Neural progenitor cell (in vitro differentiated cells): ENCODE measurements around the gene C2orf78. TPM values are rescaled to one million over a fixed set of nuclear protein-coding genes. Genes with fewer than 3 reads are reported as not detected.

ENCODE experiments used
- DNase-seq: peaks from one replicate; pipeline ENCODE4 v3.0.0-alpha.2; 2016; ENCODE audit warnings: low spot score
- H2AFZ ChIP-seq: fragments of 200-600 bp; sonication (generic); replicated peaks from 2 replicates; pipeline ENCODE4 v1.6.1; 2016; ENCODE audit warnings: antibody characterized with exemption
- H3F3A ChIP-seq: fragments of 200-600 bp; sonication (generic); 2 replicates; pipeline ENCODE4 v1.6.1; 2016; ENCODE audit warnings: antibody characterized with exemption, low read depth
- H3K27ac ChIP-seq: fragments of 200-600 bp; sonication (generic); 2 replicates; pipeline ENCODE4 v1.5.1; 2016; ENCODE audit warnings: mild to moderate bottlenecking
- H3K27me3 ChIP-seq: fragments of 200-600 bp; sonication (generic); 2 replicates; pipeline ENCODE4 v1.6.1; 2016; ENCODE audit warnings: mild to moderate bottlenecking, moderate library complexity
- H3K36me3 ChIP-seq: fragments of 200-600 bp; sonication (generic); 2 replicates; pipeline ENCODE4 v1.5.1; 2016
- H3K4me1 ChIP-seq: fragments of 200-600 bp; sonication (generic); 2 replicates; pipeline ENCODE4 v1.6.1; 2016; ENCODE audit warnings: mixed run types
- H3K4me2 ChIP-seq: fragments of 200-600 bp; sonication (generic); 2 replicates; pipeline ENCODE4 v1.6.1; 2016
- H3K4me3 ChIP-seq: fragments of 200-600 bp; sonication (generic); 2 replicates; pipeline ENCODE4 v1.5.1; 2016
- H3K79me2 ChIP-seq: fragments of 200-600 bp; sonication (generic); 2 replicates; pipeline ENCODE4 v1.6.1; 2016; ENCODE audit warnings: low read depth
- H3K9ac ChIP-seq: fragments of 200-600 bp; sonication (generic); 2 replicates; pipeline ENCODE4 v1.6.1; 2016
- H3K9me3 ChIP-seq: fragments of 200-600 bp; sonication (generic); 2 replicates; pipeline ENCODE4 v1.5.1; 2016; ENCODE audit warnings: low read depth
- H4K20me1 ChIP-seq: fragments of 200-600 bp; sonication (generic); 2 replicates; pipeline ENCODE4 v1.6.1; 2016; ENCODE audit warnings: low read depth
- H3K27ac Mint-ChIP-seq: 3 replicates; pipeline ENCODE4 v1.8.0; 2021; ENCODE audit warnings: mixed read lengths
- H3K27me3 Mint-ChIP-seq: 2 replicates; pipeline ENCODE4 v1.8.0; 2022; ENCODE audit warnings: low read depth, mild to moderate bottlenecking, inconsistent platforms, moderate library complexity, mixed read lengths; ENCODE audit not compliant: insufficient read depth
- H3K36me3 Mint-ChIP-seq: 3 replicates; pipeline ENCODE4 v1.8.0; 2021; ENCODE audit warnings: mixed read lengths
- H3K4me1 Mint-ChIP-seq: 3 replicates; pipeline ENCODE4 v1.8.0; 2021; ENCODE audit warnings: mixed read lengths
- H3K4me3 Mint-ChIP-seq: 3 replicates; pipeline ENCODE4 v1.8.0; 2021; ENCODE audit warnings: mild to moderate bottlenecking, moderate library complexity, mixed read lengths
- H3K9me3 Mint-ChIP-seq: 3 replicates; pipeline ENCODE4 v1.8.0; 2020; ENCODE audit warnings: mixed read lengths
- EZH2 ChIP-seq: fragments of 200-600 bp; sonication (generic); IDR thresholded peaks from 2 replicates; pipeline ENCODE4 v1.6.1; 2017; ENCODE audit warnings: antibody characterized with exemption, mild to moderate bottlenecking, moderate library complexity
- EZH2phosphoT487 ChIP-seq: fragments of 200-600 bp; sonication (generic); IDR thresholded peaks from 2 replicates; pipeline ENCODE4 v1.6.1; 2017; ENCODE audit warnings: antibody characterized with exemption
- total RNA-seq: library from RNA; depleted of rRNA; stranded (reverse); fragments of >200 nt; gene quantifications from 2 replicates; pipeline ENCODE4 v1.2.3, GENCODE V29; 2015; ENCODE audit warnings: low replicate concordance
- TF ChIP-seq, protein P1 (sequence below): fragments of 200-600 bp; sonication (generic); IDR thresholded peaks from 2 replicates; pipeline ENCODE4 v1.5.1; 2017; ENCODE audit warnings: antibody characterized with exemption, mild to moderate bottlenecking

The C2orf78 gene
- total RNA-seq, 1 donor from 2014 or later = 0.21 TPM

DNA sequence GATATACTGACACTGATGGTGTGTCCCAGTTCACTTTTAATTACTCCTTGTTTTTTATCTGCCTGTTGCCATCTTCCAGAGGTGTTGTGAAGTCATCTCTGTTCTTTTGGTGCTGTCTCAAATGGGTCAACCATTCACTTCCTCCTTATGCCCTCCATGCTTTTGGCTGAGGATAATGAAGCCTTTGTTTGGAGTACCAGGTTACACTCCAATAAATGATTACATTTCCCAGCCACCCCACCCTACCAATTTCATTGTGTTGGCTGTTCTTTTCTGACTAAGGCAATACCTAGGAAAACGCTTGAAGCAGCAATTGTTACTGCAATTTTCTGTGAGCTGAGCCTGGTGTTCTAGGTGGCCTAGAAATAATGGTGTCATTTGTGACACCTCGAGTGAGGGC is 79.0 kb downstream of the C2orf78 start:
- Histone ChIP-seq H3K9ac (no peak overlapping the region), H4K20me1 (no peaks in the 10 kb centered on the region), H2AFZ (no peak overlapping the region), H3K4me3 (no peak overlapping the region), H3F3A (no peaks in the 10 kb centered on the region), H3K4me2 (no peak overlapping the region), H3K36me3 (peaks cover 12% of the 10 kb centered on the region), H3K4me1 (no peaks in the 10 kb centered on the region), H3K79me2 (no peaks in the 10 kb centered on the region), H3K27ac (no peak overlapping the region), H3K27me3 (no peaks in the 10 kb centered on the region), H3K9me3 (no peaks in the 10 kb centered on the region)
- Mint-ChIP-seq H3K27ac (no peak overlapping the region), H3K4me3 (no peak overlapping the region), H3K9me3 (no peaks in the 10 kb centered on the region), H3K4me1 (no peaks in the 10 kb centered on the region), H3K36me3 (peaks cover 23% of the 10 kb centered on the region), H3K27me3 (peaks cover 3% of the 10 kb centered on the region)
- no peak for DNase-seq
- TF ChIP-seq EZH2 (no peak), EZH2phosphoT487 (no peak)
- TF ChIP-seq, protein P1, sequence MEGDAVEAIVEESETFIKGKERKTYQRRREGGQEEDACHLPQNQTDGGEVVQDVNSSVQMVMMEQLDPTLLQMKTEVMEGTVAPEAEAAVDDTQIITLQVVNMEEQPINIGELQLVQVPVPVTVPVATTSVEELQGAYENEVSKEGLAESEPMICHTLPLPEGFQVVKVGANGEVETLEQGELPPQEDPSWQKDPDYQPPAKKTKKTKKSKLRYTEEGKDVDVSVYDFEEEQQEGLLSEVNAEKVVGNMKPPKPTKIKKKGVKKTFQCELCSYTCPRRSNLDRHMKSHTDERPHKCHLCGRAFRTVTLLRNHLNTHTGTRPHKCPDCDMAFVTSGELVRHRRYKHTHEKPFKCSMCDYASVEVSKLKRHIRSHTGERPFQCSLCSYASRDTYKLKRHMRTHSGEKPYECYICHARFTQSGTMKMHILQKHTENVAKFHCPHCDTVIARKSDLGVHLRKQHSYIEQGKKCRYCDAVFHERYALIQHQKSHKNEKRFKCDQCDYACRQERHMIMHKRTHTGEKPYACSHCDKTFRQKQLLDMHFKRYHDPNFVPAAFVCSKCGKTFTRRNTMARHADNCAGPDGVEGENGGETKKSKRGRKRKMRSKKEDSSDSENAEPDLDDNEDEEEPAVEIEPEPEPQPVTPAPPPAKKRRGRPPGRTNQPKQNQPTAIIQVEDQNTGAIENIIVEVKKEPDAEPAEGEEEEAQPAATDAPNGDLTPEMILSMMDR = no peak

Other genes with a start within 250 kb of the C2orf78 start
- not detected in 2 replicates for gene NAT8, start 141.8 kb upstream of the C2orf78 start, total RNA-seq
- gene TPRKB, start 46.8 kb upstream of the C2orf78 start, total RNA-seq = 96.8 and 157 TPM in 2 replicates
- gene DUSP11, start 4.1 kb upstream of the C2orf78 start, total RNA-seq = 29.5 and 43.5 TPM in 2 replicates
- 34.0 and 77.3 TPM in 2 replicates for gene STAMBP, start 44.8 kb downstream of the C2orf78 start, total RNA-seq
- 0.19 and 0.32 TPM in 2 replicates for gene ACTG2, start 108.8 kb downstream of the C2orf78 start, total RNA-seq
- gene DGUOK, start 142.7 kb downstream of the C2orf78 start, total RNA-seq = 79.0 and 85.5 TPM in 2 replicates
- gene TET3, start 200.7 kb downstream of the C2orf78 start, total RNA-seq = 6.2 and 9.1 TPM in 2 replicates